NCI-H446 treated with DMSO at 0.1 percent for 48 hours (cell line): ENCODE data around the gene PEX11B.
A peak's percentile ranks its signal among the peaks of the same experiment; 100 is the strongest.

Experiments used
- DNase-seq: peaks from one replicate; lab custom pipeline; 2025; lab: John Stamatoyannopoulos, UW

PEX11B gene, protein sequence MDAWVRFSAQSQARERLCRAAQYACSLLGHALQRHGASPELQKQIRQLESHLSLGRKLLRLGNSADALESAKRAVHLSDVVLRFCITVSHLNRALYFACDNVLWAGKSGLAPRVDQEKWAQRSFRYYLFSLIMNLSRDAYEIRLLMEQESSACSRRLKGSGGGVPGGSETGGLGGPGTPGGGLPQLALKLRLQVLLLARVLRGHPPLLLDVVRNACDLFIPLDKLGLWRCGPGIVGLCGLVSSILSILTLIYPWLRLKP

DNA sequence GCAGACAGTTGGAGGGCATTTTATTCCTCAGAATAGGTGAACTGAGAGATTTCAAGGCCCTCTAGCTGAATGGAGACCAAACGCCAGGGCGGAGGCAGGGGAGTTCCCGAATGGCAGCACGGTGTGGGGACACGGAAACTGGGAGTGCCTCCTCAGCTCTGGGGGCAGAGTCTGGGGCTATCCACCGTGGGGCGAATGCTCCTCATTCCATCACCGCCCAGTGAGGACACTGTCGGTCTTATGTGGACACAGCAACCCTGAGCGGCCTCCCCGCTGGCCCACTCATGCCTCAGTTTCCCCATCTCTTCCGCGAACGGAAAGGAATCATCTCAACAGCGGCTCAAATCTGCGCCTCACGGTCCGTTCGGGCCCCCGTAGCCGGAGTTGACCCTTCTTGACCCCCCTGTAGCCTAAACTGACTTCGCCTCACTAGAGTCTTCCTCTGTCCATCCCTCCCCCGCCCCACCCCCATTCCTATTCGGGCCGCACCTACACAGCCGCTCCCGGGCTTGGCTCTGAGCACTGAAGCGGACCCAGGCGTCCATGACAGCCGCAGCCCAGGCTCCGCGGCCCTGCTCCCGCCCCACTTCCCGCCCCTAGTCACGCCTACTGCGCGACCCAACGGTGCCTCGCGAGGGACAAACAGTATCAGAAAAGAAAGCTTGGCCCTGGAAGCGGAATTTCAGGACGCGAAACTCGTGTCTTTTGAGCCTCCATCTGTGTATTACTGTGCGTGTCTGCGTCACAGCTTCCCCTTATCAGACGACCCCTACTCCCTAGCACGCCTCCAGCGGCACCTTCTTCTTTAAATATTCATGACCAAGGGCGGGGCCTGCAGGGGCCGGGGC, at the start of gene PEX11B:
Gene PEX11B (minus strand): TSS at position 574 of the 848 bp plus-strand sequence. CDS start 29 bp downstream, at position 545.
- peak; percentile 85 for DNase-seq

DNA sequence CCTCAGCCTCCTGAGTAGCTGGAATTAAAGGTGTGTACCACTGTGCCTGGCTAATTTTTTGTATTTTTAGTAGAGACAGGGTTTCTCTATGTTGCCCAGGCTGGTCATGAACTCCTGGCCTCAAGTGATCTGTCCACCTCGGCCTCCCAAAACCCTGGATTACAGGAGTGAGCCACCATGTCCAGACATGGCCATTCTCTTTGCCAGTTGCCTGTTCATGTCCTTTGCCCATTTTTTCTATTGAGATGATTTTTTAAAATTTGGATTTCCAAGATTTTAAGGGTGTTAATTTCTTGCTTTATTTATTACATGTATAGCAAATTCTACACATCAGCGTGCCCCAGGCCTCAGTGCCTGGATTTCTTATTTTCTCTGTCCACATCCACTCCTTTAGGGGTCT, 48.8 kb upstream of the PEX11B start:
- no peak for DNase-seq

DNA sequence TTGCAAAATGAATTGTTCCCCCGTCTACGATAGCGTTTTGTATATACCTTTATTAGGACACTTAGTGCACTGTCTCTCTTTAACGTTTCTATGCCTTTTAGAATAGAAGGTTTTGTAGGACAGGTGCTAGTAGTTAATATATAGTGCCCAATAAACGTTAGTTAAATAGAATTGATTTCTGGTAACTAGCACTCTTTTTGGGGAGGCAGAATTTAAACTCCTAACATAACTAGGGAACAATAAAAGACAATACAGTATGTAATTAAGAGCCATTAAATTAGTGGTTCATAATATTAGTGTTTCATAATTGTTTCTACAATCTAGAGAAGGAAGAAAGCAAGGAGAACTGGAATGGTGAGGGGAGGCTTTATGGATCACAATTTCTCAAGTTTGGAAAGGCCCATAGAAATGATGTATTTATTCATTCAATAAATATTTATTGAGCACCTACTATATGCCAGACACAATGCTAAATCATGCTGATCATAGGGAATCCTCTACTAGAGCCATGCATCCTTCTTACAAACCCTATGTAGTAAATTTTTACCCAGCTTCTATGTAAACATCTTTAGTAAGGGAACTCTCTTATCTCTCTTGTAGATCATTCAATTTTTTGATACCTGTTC, 46.7 kb upstream of the PEX11B start:
- no peak for DNase-seq

DNA sequence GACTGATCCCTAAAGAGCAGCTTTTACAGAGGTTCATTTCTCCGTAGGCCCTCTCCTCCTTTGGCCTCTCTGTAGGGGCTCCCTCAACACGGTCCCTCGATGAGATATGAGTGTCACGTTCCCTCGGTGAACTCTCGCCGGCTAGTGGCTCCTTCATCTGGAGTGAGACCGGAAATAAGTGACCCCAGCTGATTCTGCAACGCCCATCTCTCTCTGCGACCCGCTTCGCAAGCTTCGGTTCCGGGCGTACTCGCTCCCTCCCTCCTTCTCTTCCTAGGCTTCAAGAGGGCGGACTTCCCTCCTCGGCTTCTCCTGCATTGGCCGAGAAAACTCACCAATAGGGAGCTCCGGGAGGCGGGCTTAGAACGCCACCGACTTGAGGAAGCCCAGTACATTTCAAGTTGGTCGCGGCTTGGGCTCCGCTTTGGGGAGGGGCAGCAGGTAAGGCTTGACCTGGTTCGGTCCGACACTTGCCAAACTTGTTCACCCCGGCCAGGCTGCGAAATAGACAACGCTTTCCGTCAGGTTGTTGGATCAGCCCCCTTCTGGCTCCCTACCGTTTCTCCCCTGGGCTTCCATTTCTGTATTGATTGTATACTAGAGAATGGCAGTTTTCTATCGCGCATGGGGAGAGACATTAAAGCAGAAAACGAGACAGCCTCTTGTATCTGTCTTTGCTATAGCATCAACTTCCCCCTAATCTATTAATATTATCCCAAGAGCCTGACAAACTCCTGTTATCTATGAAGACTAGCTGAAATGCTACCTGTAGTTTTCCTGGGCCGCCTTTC, 46.0 kb upstream of the PEX11B start, which contains the start of the genes ANKRD34A and POLR3GL:
Gene ANKRD34A (minus strand): TSS at position 248 of the 791 bp plus-strand sequence. CDS start 2,816 bp downstream, outside the sequence.
Gene POLR3GL (plus strand): TSS at position 363 of the 791 bp plus-strand sequence. CDS start 10,176 bp downstream, outside the sequence.
- peak; percentile 76 for DNase-seq

DNA sequence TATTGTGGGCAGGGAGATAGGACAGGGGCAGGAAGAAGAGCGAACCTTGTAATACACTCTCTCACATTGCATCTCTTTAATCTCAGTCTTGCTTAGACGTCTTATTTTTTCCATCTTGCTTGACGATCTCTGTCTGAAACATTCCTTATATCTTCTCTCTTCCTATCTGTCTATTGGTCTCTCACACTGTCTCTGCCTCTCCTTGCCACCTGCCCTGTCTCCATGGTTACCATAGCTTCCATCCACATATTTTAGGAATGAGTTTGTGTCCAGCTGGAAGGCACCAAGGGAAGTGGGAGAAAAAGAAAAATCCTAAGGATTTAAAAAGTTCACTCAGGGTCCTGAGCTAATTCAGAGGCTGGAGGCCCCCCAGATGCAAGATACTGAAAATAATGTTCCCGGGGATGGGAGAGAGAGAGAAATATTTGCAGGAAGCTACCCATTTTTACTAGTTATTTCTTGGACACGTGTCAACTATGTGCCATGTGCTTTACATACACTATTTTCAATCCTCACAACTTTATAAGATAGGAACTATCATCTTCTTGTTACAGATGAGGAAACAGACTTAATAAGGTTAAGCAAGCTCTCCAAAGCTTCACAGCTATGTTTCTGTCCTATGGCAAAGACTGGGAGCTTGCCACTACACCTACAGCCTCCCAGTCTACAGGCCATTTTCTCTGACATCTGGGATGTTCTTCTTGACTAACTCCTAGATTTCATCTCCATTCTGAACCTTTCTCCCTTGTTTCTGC, 44.9 kb upstream of the PEX11B start:
- DNase-seq: no peak

DNA sequence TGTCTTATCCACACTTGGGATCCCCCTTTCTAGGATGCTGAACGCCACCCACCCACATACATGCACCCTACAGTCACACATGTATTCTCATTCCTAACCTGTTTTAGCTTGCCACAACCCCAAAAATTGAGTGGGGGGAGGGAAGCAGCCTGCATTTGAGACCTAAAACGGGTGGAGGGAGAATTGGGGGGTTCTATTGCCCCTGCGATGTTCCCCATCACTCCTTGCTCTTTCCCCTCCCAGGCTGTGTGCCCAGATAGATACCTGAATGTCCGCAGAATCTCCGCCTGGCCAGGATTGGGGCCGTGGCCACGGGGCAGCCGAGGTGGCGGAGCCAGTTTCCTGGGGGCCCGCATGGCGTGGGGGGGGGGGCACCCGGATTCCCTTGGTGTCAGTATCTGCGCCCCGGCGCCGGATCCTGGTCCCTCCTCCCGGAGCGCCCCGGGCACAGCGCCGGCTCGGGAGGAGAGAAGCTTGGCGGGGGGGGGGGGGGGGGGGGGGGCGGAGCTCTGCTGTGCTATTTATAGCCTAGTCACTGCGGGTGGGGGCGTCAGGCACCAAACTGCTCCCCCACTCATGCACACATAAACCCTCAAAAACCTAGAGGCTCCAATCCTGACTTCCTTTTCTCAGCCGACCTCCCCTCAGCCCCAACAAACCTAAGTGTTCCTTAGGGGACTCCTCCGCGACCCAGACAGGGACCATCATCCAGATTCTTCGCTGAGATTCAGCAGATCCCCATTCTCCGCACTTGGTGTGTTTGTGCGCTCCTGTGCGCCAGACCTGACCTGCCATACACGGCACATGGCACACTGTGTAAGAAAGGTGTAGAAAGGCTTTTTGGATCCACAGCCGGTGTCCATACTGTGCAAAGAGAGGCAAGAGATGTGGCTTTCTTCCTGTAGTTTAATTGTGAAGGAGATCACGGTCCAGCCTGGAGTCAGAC, 43.9 kb upstream of the PEX11B start:
- no peak for DNase-seq

DNA sequence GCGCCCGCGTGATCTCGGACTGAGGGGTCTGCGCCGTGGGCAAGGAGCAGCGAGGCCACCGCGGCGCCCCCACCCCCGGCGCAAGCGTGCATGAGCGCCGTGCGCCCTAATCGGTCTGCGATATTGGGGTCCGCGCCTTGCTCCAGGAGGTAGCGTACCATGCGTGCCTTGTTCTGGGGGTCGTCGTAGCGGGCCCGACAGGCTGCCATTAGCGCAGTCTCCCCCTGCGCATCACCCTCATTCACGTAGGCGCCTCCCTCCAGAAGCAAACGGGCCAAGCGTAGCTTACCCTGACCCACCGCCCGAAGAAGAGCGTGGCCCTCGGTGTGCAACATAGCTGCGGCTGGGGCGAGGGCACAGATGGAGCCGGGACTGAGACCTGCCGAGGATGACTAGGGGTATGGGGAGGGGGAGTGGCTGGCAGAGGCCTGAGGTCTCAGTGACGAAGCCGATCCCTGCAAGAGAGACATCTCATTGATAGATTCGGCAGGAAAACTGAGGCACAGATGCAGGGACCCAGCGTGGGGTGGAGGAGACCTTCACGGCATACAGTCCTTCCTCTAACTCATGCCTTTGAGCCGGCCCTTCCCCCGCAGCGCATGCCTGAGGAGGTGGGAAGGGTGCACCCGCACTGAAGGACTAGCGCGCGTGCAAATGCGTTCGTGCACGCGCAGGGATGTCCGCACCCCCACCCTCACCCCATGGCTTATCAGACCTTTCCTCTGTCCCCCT, 43.1 kb upstream of the PEX11B start:
- no peak for DNase-seq

DNA sequence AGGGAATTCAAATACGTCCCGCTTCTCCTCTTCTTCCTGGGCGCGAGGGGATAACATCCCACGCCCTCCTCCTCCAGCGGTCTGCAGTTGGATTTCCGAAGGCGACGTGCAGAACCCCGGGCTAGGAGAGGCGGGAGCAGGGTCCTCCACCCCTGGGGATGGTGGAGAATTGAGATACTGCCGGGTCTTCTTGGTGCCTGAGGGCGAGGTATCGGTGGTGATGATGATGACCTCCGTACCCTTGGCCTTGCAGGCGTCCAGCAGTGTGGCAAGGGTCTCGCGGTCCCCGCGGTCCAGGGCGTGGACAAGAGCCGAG, 42.5 kb upstream of the PEX11B start:
- no peak for DNase-seq

DNA sequence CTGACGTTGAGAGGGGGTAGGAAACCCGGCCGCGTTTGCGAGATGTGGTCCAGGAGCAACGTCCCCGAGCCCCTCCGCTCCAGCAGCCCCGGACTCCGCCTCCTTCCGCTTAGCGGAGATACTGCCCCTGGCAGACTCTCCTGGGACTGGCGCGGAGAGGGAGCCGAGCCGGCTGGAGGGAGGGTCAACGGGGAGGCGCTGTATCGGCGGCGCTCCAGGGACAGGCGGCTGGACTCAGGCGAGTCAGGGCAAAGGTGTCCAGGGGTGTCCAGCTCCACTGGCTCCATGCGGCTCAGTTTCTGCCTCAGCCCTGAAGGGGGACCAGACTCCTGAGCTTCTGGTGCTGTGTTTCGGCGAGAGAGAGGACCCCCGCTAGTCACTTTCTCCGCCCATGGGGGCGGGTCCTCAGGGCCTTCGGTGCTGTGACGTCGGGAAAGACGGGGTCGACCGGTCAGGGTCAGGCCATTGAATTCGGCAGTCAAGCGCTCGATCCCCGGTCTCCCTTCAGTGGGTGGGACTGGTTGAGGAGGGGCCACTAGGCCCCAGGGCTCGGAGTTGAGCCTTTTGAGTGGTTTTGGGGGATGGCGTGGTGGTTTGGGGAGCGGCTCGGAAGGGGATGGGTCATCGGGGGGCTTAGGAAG, 42.1 kb upstream of the PEX11B start:
- DNase-seq: no peak

DNA sequence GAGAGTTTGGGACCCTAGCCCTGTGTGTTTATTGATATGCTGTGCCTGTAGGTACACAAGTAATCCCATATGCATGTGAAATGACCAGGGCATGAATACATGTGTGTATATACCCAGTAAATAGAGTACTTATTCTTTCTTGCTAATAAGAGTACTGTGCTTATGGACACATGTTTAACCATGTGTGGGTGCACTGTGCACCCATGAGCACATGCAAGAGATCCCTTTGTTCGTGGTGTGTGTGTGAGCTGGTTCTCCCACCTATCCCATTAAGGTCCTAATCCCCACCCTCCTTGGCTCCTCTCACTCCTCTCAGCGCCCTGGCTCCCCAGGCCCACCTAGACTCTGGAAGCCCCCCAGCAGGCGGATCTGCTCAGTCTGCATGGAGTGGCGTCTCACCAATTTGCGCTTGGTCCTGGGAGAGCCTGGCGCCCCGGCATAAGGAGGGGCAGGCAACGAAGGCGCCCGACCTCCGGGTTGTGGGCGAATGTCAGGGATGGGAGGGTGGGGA, 41.5 kb upstream of the PEX11B start:
- DNase-seq: no peak

DNA sequence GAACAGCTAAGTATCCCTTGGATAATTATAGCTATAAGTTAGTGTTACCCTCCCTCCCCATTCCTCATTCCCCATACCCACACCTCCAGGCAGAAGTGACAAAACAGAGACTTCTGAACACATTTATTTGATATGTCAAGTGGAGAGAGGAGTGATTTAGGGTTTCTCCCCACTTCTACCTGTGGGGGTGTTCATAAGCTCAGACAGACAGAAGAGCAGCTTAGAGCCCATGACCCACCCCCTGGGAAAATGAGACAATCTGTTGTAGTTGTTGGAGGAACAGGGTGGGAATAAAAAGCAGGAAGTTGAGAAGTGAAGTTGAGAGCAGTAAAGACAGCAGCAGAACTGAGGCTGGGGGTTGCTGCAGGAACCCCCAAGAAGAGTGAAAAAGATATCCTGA, 40.8 kb upstream of the PEX11B start:
- no peak for DNase-seq

DNA sequence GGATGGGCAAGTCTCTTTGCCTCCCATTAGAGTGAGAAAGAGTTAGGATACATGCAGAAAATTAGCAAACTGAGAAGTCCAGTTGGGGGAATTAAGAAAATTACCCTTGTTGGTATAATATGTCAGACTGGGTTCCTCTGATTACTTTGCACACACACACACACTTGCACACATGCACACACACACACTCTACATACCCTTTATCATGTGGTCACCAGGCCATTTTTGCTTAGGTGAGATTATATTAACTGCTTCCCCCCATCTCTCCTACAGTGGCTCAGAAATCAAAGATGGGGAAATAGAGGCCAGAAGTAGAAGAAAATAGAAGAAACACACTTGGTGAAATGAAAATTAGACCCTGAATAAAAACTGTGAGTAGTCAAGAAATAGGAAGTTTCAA, 40.2 kb upstream of the PEX11B start:
- no peak for DNase-seq

DNA sequence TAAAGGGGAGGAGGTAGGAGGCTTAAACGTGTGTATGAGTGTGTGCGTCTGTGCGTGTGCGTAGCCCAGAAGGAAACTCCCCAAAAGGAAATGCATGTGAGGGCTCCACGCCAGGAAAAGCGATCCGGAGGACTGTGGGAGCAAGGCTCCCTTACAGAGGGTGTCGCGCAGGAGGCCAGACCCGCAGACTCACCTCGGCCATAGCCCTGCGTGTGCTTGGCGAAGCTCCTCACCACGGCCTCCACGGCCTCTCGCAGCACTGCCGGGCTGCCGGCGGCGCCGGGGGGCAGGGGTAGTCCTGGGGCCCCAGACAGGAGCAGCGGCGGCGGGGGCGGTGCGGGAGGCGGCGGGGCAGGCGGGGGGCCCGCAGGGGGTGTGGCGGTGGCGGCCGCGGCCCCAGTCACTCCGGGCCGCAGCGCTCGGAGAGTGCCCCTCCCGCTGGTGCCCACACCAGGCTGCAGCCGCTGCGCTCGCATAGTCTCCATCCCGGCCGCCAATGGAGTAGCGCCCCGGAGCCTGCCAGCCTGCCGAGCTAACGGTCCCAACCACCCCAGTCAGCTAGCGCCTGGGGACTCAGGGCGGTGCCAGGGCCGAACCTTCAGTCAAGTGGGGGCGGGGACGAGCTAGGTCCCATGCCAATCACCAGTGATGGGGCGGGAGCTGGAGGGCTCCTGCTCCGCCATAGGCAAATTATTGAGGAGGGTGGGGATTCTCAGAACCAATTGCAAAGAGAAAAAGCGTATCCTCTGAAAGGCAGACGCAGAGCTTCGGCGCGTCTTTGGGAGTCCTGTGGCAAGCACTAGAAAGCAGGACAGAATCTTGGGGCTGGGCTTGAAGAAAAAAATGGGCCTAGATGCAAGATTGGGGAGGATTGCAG, 39.2 kb upstream of the PEX11B start, which contains the start of gene LIX1L:
Gene LIX1L (minus strand): TSS at position 575 of the 877 bp plus-strand sequence. CDS start 90 bp downstream, at position 485.
- peak; percentile 93 for DNase-seq

DNA sequence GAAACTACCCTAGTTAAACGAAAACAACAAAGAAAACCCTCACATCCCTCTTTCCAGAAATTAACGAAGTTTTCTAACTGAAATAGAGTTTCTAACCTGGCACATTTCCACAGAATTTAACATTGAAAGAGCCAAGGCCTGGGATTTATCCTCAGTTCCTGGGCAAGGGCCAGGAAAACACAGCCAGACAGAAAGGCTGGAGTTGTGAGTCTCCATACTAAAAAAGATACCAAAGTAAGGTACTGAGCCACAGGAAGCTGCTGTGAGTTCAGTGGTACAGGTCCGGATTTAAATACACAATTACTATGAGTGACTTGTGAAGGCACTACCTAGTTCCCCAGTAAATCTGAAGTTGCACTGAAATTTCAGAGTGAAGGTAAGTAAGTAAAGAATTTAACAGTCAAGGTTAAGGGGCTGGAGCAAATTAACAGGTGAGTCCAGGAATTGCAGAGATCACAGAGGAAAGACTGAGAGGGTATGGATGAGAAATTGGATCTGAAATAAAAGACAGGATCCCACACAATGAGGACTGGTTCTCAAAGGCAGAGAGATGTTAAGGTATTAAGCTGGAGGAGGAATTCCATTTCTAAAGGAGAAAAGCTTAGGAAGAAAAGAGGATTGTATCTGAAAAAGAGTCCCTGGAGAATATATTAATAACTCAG, 38.4 kb upstream of the PEX11B start:
- DNase-seq: peak; percentile 21

DNA sequence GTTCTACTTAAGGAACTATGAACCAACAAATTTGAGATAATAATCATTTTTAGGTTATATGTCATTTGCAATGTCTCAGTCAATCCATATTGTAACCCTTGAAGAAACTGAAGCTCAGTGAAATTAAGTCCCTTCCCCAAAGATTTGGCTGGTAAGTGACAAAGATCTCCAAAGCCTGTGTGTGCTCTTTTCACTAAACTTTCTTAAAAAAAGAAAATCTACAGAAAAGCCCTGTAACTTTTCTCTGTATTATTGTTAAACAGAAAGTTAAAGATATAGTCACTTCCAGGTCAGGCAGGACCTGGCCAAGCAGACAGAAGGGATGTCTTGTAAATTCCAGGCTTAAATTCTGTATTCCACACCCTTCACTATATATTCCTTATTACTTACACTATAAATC, 37.8 kb upstream of the PEX11B start:
- no peak for DNase-seq

DNA sequence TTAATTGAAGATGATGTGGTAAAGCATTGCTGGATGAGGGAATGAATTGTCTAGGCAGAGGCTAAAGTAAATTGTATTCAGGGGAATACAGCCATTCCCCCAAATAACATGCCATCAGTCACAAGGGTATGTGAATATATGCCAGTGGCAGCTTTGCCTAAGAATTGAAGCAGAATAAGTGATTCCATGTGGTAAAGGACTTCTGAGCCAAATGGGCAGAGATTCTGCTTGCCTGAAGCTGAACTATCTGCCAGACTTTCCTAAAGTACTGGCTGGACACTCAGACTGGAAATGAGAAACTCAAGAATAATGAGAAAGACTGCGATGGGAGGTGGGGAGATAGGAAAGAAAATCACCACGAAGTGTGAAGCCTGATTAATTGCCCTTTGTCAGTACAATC, 36.9 kb upstream of the PEX11B start:
- peak; percentile 45 for DNase-seq

DNA sequence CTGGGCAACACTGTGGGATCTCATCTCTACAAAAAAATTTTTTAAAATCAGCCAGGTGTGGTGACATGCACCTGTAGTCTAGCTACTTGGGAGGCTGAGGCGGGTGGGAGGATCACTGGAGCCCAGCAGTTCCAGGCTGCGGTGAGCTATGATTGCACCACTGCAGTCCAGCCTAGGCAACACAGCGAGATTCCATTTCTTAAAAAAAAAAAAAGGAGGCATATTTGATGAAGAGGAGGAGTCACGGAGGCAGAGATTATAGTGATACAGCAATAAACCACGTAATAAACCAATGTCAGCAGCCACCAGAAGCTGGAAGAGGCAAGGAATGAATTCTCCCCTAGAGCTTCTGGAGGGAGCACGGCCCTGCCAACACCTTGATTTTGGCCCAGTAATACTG, 35.3 kb upstream of the PEX11B start:
- DNase-seq: no peak
